IMR-90 (cell line): Measurements from ENCODE around the gene DNMT3B. TPM values are rescaled to one million over a fixed set of nuclear protein-coding genes. Genes with fewer than 3 reads are reported as not detected.

Experiments
- ATAC-seq: fragments of 200-7000 bp; cut with Tn5 transposase; 2 replicates; pipeline ENCODE4 v1.9.1; 2020; ENCODE audit warnings: low read depth, mild to moderate bottlenecking, moderate library complexity
- BruUV-seq: library from RNA; stranded (reverse); fragments of 400-500 nt; replicated peaks from 2 replicates; lab custom pipeline; 2021; lab: Mats Ljungman, UMichigan
- CTCF ChIA-PET: fragments of 300-600 bp; formaldehyde crosslinking; extraction: SDS; loops from one replicate; lab custom pipeline; 2021; ENCODE audit warnings: antibody characterized with exemption; lab: Yijun Ruan, JAX
- POLR2A ChIA-PET: fragments of 300-600 bp; sonication (Branson Sonifier 250); formaldehyde crosslinking; loops from one replicate; lab custom pipeline; 2022; ENCODE audit warnings: antibody characterized with exemption; ENCODE audit not compliant: unreplicated experiment; lab: Charles Lee
- DNase-seq: peaks from one replicate; pipeline ENCODE4 v3.0.0; 2013
- H2AFZ ChIP-seq: replicated peaks from 2 replicates; pipeline ENCODE3; 2013; ENCODE audit warnings: low read length, mild to moderate bottlenecking; ENCODE audit not compliant: poor library complexity
- H2AK5ac ChIP-seq: 2 replicates; pipeline ENCODE4 v1.6.1; 2013; ENCODE audit warnings: low read depth, low read length, inconsistent platforms
- H2AK9ac ChIP-seq: replicated peaks from 2 replicates; pipeline ENCODE3; 2013; ENCODE audit warnings: mild to moderate bottlenecking, low read depth, low read length, moderate library complexity; ENCODE audit not compliant: poor library complexity
- H2BK120ac ChIP-seq: 2 replicates; pipeline ENCODE4 v1.6.1; 2013; ENCODE audit warnings: low read depth, low read length, inconsistent platforms
- H2BK15ac ChIP-seq: 3 replicates; pipeline ENCODE4 v1.6.1; 2013; ENCODE audit warnings: low read depth, low read length, inconsistent platforms
- H2BK20ac ChIP-seq: 2 replicates; pipeline ENCODE4 v1.6.1; 2013; ENCODE audit warnings: low read depth, mild to moderate bottlenecking, inconsistent platforms, low read length, moderate library complexity
- H2BK5ac ChIP-seq: 2 replicates; pipeline ENCODE4 v1.6.1; 2013; ENCODE audit warnings: mild to moderate bottlenecking, low read depth, low read length, inconsistent platforms; ENCODE audit not compliant: poor library complexity, severe bottlenecking
- H3K14ac ChIP-seq: replicated peaks from 2 replicates; pipeline ENCODE4 v1.6.1; 2013; ENCODE audit warnings: low read depth, low read length, inconsistent platforms
- H3K18ac ChIP-seq: 2 replicates; pipeline ENCODE4 v1.6.1; 2013; ENCODE audit warnings: low read depth, low read length, control low read depth
- H3K23ac ChIP-seq: 2 replicates; pipeline ENCODE4 v1.6.1; 2013; ENCODE audit warnings: low read depth, low read length, inconsistent platforms
- H3K27ac ChIP-seq: 2 replicates; pipeline ENCODE4 v1.5.1; 2013; ENCODE audit warnings: mild to moderate bottlenecking, control low read depth, low read length; ENCODE audit not compliant: insufficient read depth
- H3K27me3 ChIP-seq: 2 replicates; pipeline ENCODE4 v1.6.1; 2013; ENCODE audit warnings: low read length; ENCODE audit not compliant: control insufficient read depth, insufficient read depth
- H3K36me3 ChIP-seq: 2 replicates; pipeline ENCODE4 v1.6.1; 2013; ENCODE audit warnings: low read length, mixed read lengths; ENCODE audit not compliant: control insufficient read depth, insufficient read depth
- H3K4ac ChIP-seq: 2 replicates; pipeline ENCODE4 v1.6.1; 2013; ENCODE audit warnings: low read depth, low read length, inconsistent platforms
- H3K4me1 ChIP-seq: 2 replicates; pipeline ENCODE4 v1.6.1; 2013; ENCODE audit warnings: low read length, mixed read lengths; ENCODE audit not compliant: control insufficient read depth, insufficient read depth
- H3K4me2 ChIP-seq: 2 replicates; pipeline ENCODE4 v1.6.1; 2013; ENCODE audit warnings: low read depth, mild to moderate bottlenecking, control low read depth, low read length, moderate library complexity
- H3K4me3 ChIP-seq: 2 replicates; pipeline ENCODE4 v1.5.1; 2013; ENCODE audit warnings: low read depth, mild to moderate bottlenecking, control low read depth, low read length, moderate library complexity; ENCODE audit not compliant: insufficient read depth
- H3K56ac ChIP-seq: 2 replicates; pipeline ENCODE4 v1.6.1; 2013; ENCODE audit warnings: low read length, inconsistent platforms; ENCODE audit not compliant: insufficient read depth; ENCODE audit errors: extremely low read depth
- H3K79me1 ChIP-seq, 2 experiments: 2 replicates each; pipeline ENCODE4 v1.6.1; 2013; ENCODE audit warnings: low read length in 2 of 2, inconsistent platforms in 1 of 2, low read depth in 1 of 2
- H3K9ac ChIP-seq: 2 replicates; pipeline ENCODE4 v1.6.1; 2013; ENCODE audit warnings: low read depth, low read length, control low read depth
- H3K9me1 ChIP-seq: 2 replicates; pipeline ENCODE4 v1.6.1; 2013; ENCODE audit warnings: low read length, inconsistent platforms; ENCODE audit not compliant: insufficient read depth
- H3K9me3 ChIP-seq: 2 replicates; pipeline ENCODE4 v1.6.1; 2013; ENCODE audit warnings: low read length; ENCODE audit not compliant: control insufficient read depth, insufficient read depth
- H4K20me1 ChIP-seq: 2 replicates; pipeline ENCODE4 v1.6.1; 2013; ENCODE audit warnings: low read length, inconsistent platforms; ENCODE audit not compliant: insufficient read depth
- H4K5ac ChIP-seq: 2 replicates; pipeline ENCODE4 v1.6.1; 2013; ENCODE audit warnings: mild to moderate bottlenecking, low read depth, low read length, control low read depth
- H4K8ac ChIP-seq, 2 experiments: 2 replicates each; pipeline ENCODE4 v1.6.1; 2013; ENCODE audit warnings: low read depth in 2 of 2, low read length in 2 of 2, control low read depth in 1 of 2, inconsistent platforms in 1 of 2
- H4K91ac ChIP-seq: 2 replicates; pipeline ENCODE4 v1.6.1; 2013; ENCODE audit warnings: low read depth, low read length, inconsistent platforms; ENCODE audit not compliant: insufficient read depth
- CEBPB ChIP-seq: IDR thresholded peaks from 2 replicates; pipeline ENCODE4 v1.6.1; 2012; ENCODE audit warnings: low read depth, low read length, improper control_type of control experiment
- CHD1 ChIP-seq: IDR thresholded peaks from 2 replicates; pipeline ENCODE4 v1.6.1; 2012; ENCODE audit warnings: low read depth, low read length, improper control_type of control experiment
- CTCF ChIP-seq: conservative IDR thresholded peaks from 2 replicates; pipeline ENCODE4 v1.5.1; 2012; ENCODE audit warnings: mild to moderate bottlenecking, low read depth, low read length, improper control_type of control experiment
- MXI1 ChIP-seq: IDR thresholded peaks from 2 replicates; pipeline ENCODE4 v1.6.1; 2012; ENCODE audit warnings: low read depth, mild to moderate bottlenecking, low read length, moderate library complexity, borderline replicate concordance
- NFE2L2 ChIP-seq: fragments of 150-350 bp; IDR thresholded peaks from 2 replicates; pipeline ENCODE4 v1.6.1; 2016; ENCODE audit warnings: low read depth, mild to moderate bottlenecking, low read length
- RAD21 ChIP-seq: IDR thresholded peaks from 2 replicates; pipeline ENCODE4 v1.6.1; 2012; ENCODE audit warnings: low read length, improper control_type of control experiment
- RFX5 ChIP-seq: IDR thresholded peaks from 2 replicates; pipeline ENCODE4 v1.8.0; 2012; ENCODE audit warnings: low read depth, mild to moderate bottlenecking, low read length, moderate library complexity
- WGBS, 2 experiments: methylation state at CpG; one replicate each; pipeline versions ENCODE4 v1.1.5 to v1.1.7; 2013; ENCODE audit warnings: missing lambda C conversion rate in 2 of 2; ENCODE audit not compliant: insufficient read length in 1 of 2; ENCODE audit errors: extremely low coverage in 2 of 2; 5-methylcytosine and 5-hydroxymethylcytosine counted together
- dilution Hi-C: fragments of 300-500 bp; cut with HindIII; formaldehyde crosslinking; loops from one replicate; pipeline ENCODE4 v1.14.3; 2018; ENCODE audit warnings: low sequenced_read_pairs; ENCODE audit not compliant: unreplicated experiment
- in situ Hi-C: fragments of 300-500 bp; cut with MboI; formaldehyde crosslinking; loops from 3 replicates; pipeline ENCODE4 v1.14.3; 2019; ENCODE audit warnings: low sequenced_read_pairs, inconsistent platforms, mixed read lengths
- intact Hi-C: fragments of 100-400 bp; cut with micrococcal nuclease; formaldehyde crosslinking; loops from 2 replicates; pipeline ENCODE4 v1.10.0; 2022
- polyA plus RNA-seq, 3 experiments: library from polyadenylated mRNA; depleted of rRNA; stranded (reverse); fragments of >200 nt; gene quantifications; 2 replicates each; pipeline ENCODE4 v1.2.3, GENCODE V29; 2012; ENCODE audit warnings: low replicate concordance in 1 of 3
- total RNA-seq: library from RNA; depleted of rRNA; stranded (reverse); fragments of >200 nt; gene quantifications from 2 replicates; pipeline ENCODE4 v1.2.3, GENCODE V29; 2012
- TF ChIP-seq, protein P1 (sequence below): fragments of 150-350 bp; IDR thresholded peaks from 2 replicates; pipeline ENCODE4 v1.6.1; 2016; ENCODE audit warnings: low read depth, mild to moderate bottlenecking, low read length, moderate library complexity, borderline replicate concordance

Gene DNMT3B
- total and polyA plus RNA-seq, 2 of the 4 experiments (the other 2 are of a cell fraction) = 1.3 to 1.9 TPM

DNA sequence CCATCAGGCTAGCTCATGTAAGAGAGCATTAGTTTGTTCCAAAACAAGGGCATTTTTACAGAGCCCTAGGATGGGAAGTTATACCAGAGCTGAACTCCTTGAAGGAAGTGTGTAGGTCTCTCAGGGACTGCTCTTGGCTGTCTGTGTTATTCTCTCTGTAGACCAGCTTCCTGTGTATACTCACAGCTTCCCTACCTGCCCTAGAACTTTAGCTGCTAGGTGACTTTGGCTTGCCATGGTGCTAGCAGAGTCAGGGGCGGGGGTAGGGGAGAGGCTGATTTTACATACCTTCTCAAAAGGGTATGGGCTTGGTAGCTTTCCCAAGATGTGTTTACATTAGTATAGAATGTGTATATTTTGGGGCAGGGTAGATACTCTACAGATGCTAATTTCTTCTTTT, 75.0 kb downstream of the DNMT3B start:
- H3K14ac ChIP-seq = no peak overlapping the region
- no peak overlapping the region for H4K8ac ChIP-seq
- TF ChIP-seq, protein P1, sequence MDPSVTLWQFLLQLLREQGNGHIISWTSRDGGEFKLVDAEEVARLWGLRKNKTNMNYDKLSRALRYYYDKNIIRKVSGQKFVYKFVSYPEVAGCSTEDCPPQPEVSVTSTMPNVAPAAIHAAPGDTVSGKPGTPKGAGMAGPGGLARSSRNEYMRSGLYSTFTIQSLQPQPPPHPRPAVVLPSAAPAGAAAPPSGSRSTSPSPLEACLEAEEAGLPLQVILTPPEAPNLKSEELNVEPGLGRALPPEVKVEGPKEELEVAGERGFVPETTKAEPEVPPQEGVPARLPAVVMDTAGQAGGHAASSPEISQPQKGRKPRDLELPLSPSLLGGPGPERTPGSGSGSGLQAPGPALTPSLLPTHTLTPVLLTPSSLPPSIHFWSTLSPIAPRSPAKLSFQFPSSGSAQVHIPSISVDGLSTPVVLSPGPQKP = no peak
- TF ChIP-seq RAD21 (no peak), NFE2L2 (no peak), RFX5 (no peak), MXI1 (no peak), CEBPB (no peak), CTCF (no peak), CHD1 (no peak)
- ChIA-PET POLR2A (no interaction called here), CTCF (interaction anchor here (0.5 kb wide), 1 partner anchor 742 kb away, joined by 5 read pairs; no protein-coding TSS in a partner anchor)
- H4K91ac ChIP-seq = no peak overlapping the region
- no peak for DNase-seq
- H4K20me1 ChIP-seq = peaks cover 58% of the 10 kb centered on the region
- intact Hi-C loops (no loop called here), dilution Hi-C loops (no loop called here), in situ Hi-C loops (no loop called here)
- H3K23ac ChIP-seq = peak overlapping the region; percentile 71
- no TSS peak for BruUV-seq
- no peaks in the 10 kb centered on the region for H3K27me3 ChIP-seq
- H3K9me1 ChIP-seq = peaks cover 3% of the 10 kb centered on the region; the same call in 1 of the 2 replicates
- H3K18ac ChIP-seq = no peak overlapping the region
- H3K9ac ChIP-seq = no peak overlapping the region
- H3K27ac ChIP-seq = no peak overlapping the region
- 0 out of 2 replicates have a peak, but pooled peaks have one; percentile 17 for ATAC-seq
- H2BK5ac ChIP-seq = no peak overlapping the region
- no peak overlapping the region for H2BK20ac ChIP-seq
- H2AK5ac ChIP-seq = no peak overlapping the region
- H3K4me3 ChIP-seq = no peak overlapping the region
- H3K79me1 ChIP-seq = peaks cover 36 to 76% of the 10 kb centered on the region in 2 experiments
- no peaks in the 10 kb centered on the region for H3K4me1 ChIP-seq
- WGBS, 2 experiments = no CpG with 5 or more reads among the region's 1 CpG
- no peak overlapping the region for H2AFZ ChIP-seq
- no peak overlapping the region for H3K56ac ChIP-seq
- peaks cover 45% of the 10 kb centered on the region for H3K36me3 ChIP-seq
- H3K4me2 ChIP-seq = no peak overlapping the region
- no peak overlapping the region for H2AK9ac ChIP-seq
- no peak overlapping the region for H3K4ac ChIP-seq
- H3K9me3 ChIP-seq = no peaks in the 10 kb centered on the region
- H4K5ac ChIP-seq = no peak overlapping the region
- no peak overlapping the region for H2BK15ac ChIP-seq
- no peak overlapping the region for H2BK120ac ChIP-seq
